ENCODE data around the gene CERS6.
"Not testable (repeated sequence)": the region's sequence is repeated elsewhere in the genome, so short reads cannot be mapped to it uniquely, and the experiment has no call there.

The CERS6 gene, protein sequence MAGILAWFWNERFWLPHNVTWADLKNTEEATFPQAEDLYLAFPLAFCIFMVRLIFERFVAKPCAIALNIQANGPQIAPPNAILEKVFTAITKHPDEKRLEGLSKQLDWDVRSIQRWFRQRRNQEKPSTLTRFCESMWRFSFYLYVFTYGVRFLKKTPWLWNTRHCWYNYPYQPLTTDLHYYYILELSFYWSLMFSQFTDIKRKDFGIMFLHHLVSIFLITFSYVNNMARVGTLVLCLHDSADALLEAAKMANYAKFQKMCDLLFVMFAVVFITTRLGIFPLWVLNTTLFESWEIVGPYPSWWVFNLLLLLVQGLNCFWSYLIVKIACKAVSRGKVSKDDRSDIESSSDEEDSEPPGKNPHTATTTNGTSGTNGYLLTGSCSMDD

GRCh38 chr2:168455645-168456520 is at the start of gene CERS6:
TSS of gene CERS6 (plus strand) at chr2:168456272. CDS start at chr2:168456449, 177 bp downstream.
- peak; percentile 97 for DNase-seq

GRCh38 chr2:168412301-168412700 is 43.8 kb upstream of the CERS6 start:
- DNase-seq: not testable (repeated sequence)

- DNase-seq: not testable (repeated sequence)
These were observed 43.0 kb upstream of the CERS6 start for GRCh38 chr2:168413101-168413500.

DNA sequence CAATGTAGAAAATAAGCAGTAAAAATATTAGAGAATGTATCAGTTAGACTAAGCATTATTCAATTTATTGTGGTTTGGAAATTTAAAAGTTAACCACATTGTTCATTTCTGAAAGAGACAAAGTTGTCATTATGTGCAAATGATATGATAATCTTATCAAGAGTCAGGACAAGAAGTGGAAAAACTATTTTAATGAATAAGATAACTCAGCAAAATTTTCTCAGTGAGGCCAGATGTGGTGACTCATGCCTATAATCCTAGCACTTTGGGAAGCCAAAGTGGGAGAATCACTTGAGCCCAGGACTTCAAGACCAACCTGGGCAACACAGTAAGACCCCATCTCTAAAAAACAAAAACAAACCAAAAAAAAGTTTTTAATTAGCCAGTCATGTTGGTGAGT is 39.5 kb upstream of the CERS6 start:
- peak; percentile 13 for DNase-seq

DNA sequence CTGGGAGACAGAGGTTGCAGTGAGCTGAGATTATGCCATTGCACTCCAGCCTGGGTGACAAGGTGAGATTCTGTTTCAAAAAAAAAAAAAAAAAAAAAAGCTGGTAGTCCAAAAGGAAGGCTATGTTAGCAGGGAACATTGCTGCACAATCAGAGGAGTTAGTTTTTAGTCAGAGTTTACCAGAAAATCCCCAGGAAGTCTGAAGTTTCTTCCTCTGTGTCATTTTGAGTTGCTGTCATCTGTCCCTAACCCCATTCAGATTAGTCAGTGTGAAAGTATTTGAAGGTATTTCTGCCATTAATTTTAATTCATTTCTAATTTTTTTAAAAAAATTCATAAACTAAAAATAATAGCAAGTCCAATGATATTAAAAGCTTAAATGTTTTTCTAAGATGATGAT is 33.5 kb upstream of the CERS6 start:
- no peak for DNase-seq

DNA sequence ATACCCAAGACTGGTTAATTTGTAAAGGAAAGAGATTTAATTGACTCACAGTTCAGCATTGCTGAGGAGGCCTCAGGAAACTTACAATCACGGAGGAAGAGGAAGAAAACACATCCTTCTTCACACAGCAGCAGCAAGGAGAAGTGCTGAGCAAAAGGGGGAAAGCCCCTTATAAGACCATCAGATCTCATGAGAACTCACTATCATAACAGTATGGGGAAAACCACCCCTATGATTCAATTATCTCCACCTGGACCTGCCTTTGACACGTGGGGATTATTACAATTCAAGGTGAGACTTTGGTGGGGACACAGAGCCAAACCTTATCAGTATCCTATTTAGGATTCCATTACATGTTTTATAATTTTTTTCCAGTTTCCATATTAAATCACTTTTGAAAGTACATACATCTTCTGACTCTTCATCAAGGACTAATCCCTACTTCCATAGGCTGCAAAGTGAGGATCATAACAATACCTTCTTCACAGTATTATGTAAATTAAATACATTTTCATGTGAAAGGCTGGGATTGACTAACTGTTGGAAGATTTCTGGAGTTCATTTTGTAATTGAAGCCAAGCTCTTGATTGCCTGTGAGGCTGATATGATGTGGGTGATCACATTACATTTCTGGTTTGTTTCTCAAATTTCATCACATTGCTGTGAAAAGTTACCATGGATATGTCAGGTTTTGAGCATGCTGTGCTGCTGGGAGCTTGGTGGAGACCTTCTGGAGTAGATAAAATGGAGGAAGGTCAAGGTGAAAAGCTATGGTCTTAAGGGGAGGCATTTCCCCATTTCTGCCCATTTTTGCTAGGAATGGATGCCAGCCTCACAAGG is 31.7 kb upstream of the CERS6 start:
- no peak for DNase-seq

GRCh38 chr2:168424971-168425370 is 31.1 kb upstream of the CERS6 start:
- DNase-seq: no peak

GRCh38 chr2:168426861-168427260 is 29.2 kb upstream of the CERS6 start:
- no peak for DNase-seq

- DNase-seq: no peak
These were observed 28.6 kb upstream of the CERS6 start for GRCh38 chr2:168427451-168427850.

- DNase-seq: no peak
These were observed 27.6 kb upstream of the CERS6 start for GRCh38 chr2:168428431-168428830.

DNA sequence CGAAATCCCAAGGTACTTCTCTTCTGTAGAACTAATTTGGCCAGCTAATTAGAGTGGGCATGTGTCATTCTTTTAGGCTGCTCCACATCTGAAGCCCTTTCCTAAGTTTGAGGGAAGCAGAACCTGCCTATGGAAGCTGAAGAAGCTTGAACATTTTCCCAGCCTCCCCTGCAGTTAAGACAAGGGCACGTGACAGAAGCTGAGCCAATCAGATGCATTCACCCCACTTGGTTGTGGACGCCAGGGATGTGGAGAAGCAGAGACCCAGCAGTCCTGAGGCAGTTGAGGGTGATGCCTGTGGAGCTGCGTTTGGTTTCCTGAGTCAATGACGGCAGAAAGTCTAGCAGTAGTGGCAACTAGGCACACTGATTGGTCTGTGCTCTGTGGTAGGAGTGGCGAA is 26.1 kb upstream of the CERS6 start:
- DNase-seq: no peak

DNA sequence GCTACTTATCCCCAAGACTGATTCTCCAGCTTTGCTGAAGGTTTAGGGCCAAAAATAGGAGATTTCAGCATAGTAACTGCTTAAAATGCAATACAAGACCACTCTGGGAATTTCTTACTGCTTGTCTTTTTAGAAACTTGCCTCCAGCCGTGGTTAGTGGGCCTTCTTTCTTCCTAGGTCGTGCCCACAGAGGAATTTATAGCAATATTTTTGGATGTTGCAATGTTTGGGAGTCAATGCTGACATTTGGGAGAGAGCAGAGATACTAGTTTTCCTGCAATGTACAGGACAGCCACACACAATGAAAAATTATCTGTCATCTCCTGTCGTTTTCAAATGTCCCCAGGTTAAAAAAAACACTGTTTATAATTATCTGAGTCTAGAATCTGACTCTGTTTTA is 25.6 kb upstream of the CERS6 start:
- no peak for DNase-seq

- no peak for DNase-seq
These were observed 24.6 kb upstream of the CERS6 start for GRCh38 chr2:168431301-168432024.

GRCh38 chr2:168432100-168432499 is 24.0 kb upstream of the CERS6 start:
- DNase-seq: no peak

DNA sequence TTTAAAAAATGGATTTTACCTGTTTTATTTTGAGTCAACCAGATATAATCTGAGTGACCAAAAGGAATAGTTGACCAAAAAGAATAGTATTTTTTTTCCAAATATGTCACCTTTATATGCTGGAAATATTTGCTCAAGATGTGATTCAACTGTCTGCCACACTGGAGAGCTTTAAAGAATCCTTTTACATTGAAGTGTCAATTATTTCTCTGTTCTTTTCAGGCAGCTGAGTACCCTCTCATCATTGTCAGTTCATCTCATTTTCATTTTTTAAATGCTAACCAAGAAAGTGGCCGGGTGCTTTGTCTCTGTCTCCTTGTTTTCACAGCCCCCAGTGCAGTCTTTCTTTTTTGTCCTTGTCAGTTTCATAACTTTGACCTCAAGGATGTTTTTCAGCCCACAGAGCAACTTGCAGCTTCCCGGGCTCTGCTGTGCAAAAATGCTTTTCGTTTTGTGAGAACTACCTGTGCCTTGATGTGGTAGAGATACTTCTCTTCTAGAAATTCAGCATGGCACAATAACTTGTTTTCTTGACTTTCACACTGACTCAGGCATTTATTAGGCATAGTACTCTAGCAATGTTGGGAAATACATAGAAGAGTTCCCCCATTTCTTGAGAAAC is 23.4 kb upstream of the CERS6 start:
- DNase-seq: no peak

DNA sequence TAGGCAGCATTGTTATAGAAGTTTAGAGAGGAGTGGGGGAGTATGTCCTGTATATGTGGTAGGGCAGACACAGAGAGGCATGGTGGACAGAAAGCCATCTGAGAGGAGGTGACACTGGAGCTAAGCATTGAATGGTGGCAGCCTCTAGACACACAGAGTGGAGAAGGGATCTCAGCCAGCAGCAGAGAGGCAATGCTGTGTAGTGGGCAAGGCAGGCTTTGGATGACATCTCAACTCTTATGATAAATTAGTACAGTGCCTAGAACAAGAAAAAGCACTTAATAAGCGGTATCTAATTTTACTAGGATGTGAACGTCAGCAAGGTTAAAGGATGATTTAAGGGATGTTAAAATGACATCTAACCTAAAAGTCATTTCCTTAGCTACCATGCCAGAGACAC is 22.5 kb upstream of the CERS6 start:
- DNase-seq: no peak

DNA sequence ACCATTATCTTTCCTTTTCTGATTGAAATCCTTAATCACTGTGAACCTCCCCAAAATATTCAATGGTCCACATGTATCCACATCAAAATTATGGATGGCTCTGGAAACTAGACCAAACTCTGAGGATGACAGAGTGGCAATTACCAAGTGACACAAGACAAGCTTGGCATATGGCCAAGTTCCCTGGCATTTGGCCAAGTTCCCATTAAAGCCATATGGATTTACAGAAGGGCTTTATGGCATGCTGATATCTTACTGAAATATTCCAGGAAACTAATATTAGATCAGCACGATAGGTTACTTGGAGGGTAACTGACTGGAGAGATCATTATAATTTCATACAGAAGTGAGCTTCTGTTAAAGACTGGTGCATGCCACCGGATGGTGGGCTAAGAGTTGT is 21.9 kb upstream of the CERS6 start:
- peak; percentile 45 for DNase-seq

DNA sequence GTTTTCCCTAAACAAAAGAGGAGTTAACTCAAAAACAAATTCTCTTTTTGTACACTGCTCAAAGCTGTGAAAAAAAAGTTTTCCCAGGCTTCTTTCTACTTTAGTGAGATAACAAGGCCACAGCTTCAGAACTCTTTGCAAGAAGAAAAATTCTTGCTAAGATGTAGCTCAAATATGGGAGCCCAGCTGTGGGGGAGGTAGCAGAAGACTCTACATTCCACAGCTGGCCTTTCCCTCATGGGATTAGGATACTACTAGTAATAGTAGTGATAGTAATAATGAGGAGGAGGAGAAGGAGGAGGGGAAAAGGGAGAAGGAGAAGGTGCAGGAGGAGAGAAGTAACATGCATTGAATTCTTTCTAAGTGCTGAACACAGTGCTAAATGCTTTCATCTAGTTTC is 19.2 kb upstream of the CERS6 start:
- DNase-seq: no peak

DNA sequence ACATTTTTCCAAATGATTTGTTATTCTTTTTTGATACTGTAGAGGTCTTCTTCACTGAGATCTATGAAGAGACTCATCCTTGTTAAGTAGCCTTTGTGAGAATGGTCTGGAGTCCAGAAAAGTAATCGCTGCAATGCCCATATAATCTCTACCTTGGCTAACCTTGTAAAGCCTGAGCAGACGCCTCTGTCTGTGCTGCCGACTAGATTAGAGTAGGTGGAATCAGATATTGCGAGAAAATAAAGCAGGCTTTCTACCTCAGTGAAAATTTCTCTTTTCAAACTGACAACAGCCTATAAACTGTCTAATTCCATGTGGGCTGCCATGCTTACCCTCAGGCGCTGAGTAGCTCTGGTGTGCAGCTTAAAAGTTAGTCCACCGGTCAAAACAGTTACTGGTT is 17.5 kb upstream of the CERS6 start:
- no peak for DNase-seq

- DNase-seq: peak; percentile 28
These were observed 16.5 kb upstream of the CERS6 start for GRCh38 chr2:168439536-168439935.

GRCh38 chr2:168441214-168441872 is 14.7 kb upstream of the CERS6 start:
- DNase-seq: no peak
